Measurements from ENCODE around the gene AOPEP.

The AOPEP gene

GRCh38 chr9:94913550-94913949, 187.1 kb downstream of the AOPEP start:
- TF ChIP-seq POLR2A (IDR thresholded peaks at IDR 0.05; ENCODE audit: low read depth, low read length) = no peak
- no peak for DNase-seq (ENCODE audit: insufficient read length, low spot score)
- FAIRE-seq = no peak

- no peak for TF ChIP-seq POLR2A (IDR thresholded peaks at IDR 0.05; ENCODE audit: low read depth, low read length)
- no peak for FAIRE-seq
- DNase-seq (ENCODE audit: insufficient read length, low spot score) = no peak
These were observed 189.3 kb downstream of the AOPEP start for GRCh38 chr9:94915476-94916450.

GRCh38 chr9:94916956-94917355, 190.5 kb downstream of the AOPEP start:
- DNase-seq (ENCODE audit: insufficient read length, low spot score) (no peak), FAIRE-seq (no peak)
- no peak for TF ChIP-seq POLR2A (IDR thresholded peaks at IDR 0.05; ENCODE audit: low read depth, low read length)

GRCh38 chr9:94918038-94918753, 191.7 kb downstream of the AOPEP start:
- no peak for TF ChIP-seq POLR2A (IDR thresholded peaks at IDR 0.05; ENCODE audit: low read depth, low read length)
- no peak for DNase-seq (ENCODE audit: insufficient read length, low spot score)
- no peak for FAIRE-seq

- no peak for TF ChIP-seq POLR2A (IDR thresholded peaks at IDR 0.05; ENCODE audit: low read depth, low read length)
- FAIRE-seq = peak; percentile 88
- no peak for DNase-seq (ENCODE audit: insufficient read length, low spot score)
These were observed 193.0 kb downstream of the AOPEP start for GRCh38 chr9:94919376-94920098.

- DNase-seq (ENCODE audit: insufficient read length, low spot score) (peak; percentile 61), FAIRE-seq (peak; percentile 78)
- no peak for TF ChIP-seq POLR2A (IDR thresholded peaks at IDR 0.05; ENCODE audit: low read depth, low read length)
These were observed 194.1 kb downstream of the AOPEP start for GRCh38 chr9:94920420-94921091.

GRCh38 chr9:94921092-94921471, 194.6 kb downstream of the AOPEP start:
- DNase-seq (ENCODE audit: insufficient read length, low spot score) = peak; percentile 68
- peak; percentile 82 for FAIRE-seq
- peak; percentile 37; the same call in 1 of the 2 replicates for TF ChIP-seq POLR2A (IDR thresholded peaks at IDR 0.05; ENCODE audit: low read depth, low read length)

GRCh38 chr9:94921656-94922055, 195.2 kb downstream of the AOPEP start:
- no peak for TF ChIP-seq POLR2A (IDR thresholded peaks at IDR 0.05; ENCODE audit: low read depth, low read length)
- no peak for FAIRE-seq
- DNase-seq (ENCODE audit: insufficient read length, low spot score) = no peak

- TF ChIP-seq POLR2A (IDR thresholded peaks at IDR 0.05; ENCODE audit: low read depth, low read length) = peak; percentile 32; the same call in 1 of the 2 replicates
- FAIRE-seq (peak; percentile 95), DNase-seq (ENCODE audit: insufficient read length, low spot score) (peak; percentile 81)
These were observed 195.7 kb downstream of the AOPEP start for GRCh38 chr9:94922098-94922607.

- TF ChIP-seq POLR2A (IDR thresholded peaks at IDR 0.05; ENCODE audit: low read depth, low read length) = no peak
- peak; percentile 57 for DNase-seq (ENCODE audit: insufficient read length, low spot score)
- no peak for FAIRE-seq
These were observed 196.2 kb downstream of the AOPEP start for GRCh38 chr9:94922691-94923107.

GRCh38 chr9:94923326-94924089, 197.0 kb downstream of the AOPEP start:
- DNase-seq (ENCODE audit: insufficient read length, low spot score) (no peak), FAIRE-seq (no peak)
- no peak for TF ChIP-seq POLR2A (IDR thresholded peaks at IDR 0.05; ENCODE audit: low read depth, low read length)

GRCh38 chr9:94925751-94926430, 199.4 kb downstream of the AOPEP start:
- DNase-seq (ENCODE audit: insufficient read length, low spot score) (no peak), FAIRE-seq (no peak)
- no peak for TF ChIP-seq POLR2A (IDR thresholded peaks at IDR 0.05; ENCODE audit: low read depth, low read length)
